LNCAP (cell line): ENCODE measurements around the gene DIO3.

Experiments
- TF ChIP-seq, protein P1 (sequence below): fragments of 450-650 bp; IDR thresholded peaks from 2 replicates; pipeline ENCODE4 v1.5.1; 2017; ENCODE audit warnings: mild to moderate bottlenecking

Gene DIO3

DNA sequence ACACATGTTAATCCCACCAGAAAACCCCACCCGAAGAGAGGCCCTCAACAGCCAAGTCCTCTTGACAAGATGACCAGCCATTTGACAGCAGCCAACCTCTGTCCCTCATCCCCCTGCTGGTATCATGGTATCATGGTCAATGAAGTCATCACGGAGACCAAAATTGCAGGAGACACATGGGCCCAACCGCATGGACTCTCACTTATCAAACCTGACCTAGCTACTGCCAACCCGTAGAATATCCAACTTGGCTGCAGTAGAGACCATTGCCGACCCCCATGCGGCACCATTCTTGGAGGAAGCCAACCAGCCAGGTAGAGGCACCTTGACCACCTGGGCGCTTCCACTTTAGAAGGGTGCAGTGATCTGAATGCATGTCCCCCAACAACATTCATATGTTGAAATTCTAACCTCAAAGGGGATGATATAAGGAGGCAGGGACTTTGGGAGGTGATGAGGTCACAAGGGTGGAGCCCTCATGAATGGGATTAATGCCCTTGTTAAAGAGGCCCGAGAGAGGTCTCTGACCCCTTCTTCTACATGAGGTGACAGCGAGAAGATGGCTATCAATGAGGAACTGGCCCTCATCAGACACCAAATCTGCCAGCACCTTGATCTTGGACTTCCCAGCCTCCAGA, 33.3 kb downstream of the DIO3 start:
- TF ChIP-seq, protein P1, sequence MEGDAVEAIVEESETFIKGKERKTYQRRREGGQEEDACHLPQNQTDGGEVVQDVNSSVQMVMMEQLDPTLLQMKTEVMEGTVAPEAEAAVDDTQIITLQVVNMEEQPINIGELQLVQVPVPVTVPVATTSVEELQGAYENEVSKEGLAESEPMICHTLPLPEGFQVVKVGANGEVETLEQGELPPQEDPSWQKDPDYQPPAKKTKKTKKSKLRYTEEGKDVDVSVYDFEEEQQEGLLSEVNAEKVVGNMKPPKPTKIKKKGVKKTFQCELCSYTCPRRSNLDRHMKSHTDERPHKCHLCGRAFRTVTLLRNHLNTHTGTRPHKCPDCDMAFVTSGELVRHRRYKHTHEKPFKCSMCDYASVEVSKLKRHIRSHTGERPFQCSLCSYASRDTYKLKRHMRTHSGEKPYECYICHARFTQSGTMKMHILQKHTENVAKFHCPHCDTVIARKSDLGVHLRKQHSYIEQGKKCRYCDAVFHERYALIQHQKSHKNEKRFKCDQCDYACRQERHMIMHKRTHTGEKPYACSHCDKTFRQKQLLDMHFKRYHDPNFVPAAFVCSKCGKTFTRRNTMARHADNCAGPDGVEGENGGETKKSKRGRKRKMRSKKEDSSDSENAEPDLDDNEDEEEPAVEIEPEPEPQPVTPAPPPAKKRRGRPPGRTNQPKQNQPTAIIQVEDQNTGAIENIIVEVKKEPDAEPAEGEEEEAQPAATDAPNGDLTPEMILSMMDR, result no peak

DNA sequence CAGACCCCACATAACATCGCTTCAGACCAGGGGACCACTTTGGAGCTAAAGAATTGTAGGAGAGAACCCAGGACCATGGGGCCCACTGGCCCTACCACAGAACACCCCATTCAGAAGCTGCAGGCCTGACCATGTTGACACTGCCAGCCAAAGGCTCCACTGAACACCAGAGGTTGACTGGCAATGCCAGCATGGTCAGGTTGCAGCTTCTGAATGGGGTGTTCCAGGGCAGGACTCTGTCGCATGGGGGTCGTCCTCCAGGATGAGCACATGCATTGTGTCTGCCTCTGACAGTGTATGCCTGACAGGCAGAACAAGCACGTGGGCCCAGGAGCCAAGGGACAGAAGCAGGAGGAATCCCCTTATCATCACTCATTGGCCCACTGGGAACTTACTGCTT, 34.1 kb downstream of the DIO3 start:
- TF ChIP-seq, protein P1, result no peak

DNA sequence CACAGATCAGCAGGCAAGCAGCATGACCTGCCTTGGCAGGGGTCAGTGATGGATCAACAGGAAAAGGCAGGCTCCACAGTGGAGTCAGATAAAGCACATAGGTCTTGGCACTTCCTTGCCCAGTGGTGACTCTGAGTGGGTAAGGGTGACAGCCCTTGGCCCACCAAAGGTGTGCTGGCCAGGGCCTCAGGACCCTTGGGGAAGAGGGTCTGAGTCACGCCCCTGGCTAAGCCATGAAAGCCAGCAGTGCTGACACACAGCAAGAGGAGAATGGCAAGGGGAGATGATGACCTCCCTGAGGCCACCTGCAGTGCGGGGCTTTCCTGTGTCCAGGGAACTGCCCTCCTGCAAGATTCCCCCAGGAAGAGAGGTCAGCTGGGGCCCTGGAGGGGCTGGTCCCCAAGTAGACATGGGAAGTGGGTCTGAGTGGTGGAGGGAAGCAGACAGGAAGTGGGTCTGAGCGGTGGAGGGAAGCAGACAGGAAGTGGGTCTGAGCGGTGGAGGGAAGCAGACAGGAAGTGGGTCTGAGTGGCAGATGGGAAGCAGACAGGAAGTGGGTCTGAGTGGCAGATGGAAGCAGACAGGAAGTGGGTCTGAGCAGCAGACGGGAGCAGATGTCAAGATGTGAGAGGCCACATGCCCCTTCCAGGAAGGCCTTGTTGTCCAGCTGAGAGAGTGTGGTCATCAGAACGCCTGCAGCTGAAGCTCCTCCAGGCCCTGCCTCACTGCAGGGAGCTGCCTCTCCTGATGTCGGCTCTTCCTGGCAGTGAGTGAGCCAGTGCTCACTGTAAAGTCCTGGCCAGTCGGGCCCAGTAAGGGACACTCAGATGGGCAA, 34.8 kb downstream of the DIO3 start:
- TF ChIP-seq, protein P1, result no peak

DNA sequence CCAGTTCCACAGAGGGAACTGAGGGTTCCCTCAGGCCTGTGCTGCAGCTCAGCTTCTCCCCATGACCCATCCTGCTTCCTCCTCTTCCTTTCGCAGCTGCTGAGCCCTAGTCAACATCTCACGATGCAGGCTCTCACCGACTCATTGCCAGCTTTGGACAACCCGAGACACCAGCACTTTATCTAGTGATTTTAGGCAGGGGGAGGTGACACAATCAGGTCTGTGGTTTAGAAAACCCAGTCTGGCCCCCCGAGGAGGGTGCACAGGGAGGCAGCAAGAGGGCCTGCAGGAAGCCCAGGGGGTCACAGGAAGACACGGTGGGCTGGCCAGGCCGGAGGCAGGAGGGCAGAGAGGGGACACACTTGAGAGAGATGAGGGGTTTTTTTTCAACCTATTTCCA, 35.4 kb downstream of the DIO3 start:
- TF ChIP-seq, protein P1, result no peak

DNA sequence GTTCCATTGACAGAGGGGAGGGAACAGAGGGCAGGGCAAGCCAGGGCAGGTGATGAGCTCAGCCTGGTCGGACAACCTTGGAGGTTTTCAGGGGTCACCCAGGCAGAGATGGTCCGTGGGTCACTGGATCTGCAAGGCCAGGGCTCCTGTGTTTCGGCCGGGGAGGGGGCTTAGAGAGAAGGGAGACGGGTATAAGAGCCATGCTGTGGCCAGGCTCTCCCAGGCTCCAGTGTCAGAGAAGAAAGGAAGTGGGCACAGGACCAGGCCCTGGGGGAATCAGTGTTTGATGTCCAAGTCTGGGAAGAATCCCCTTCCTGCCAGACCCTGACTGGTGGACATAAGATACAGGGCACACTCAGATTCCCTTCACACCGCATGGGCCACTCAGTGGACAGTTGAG, 36.9 kb downstream of the DIO3 start:
- TF ChIP-seq, protein P1, result no peak

DNA sequence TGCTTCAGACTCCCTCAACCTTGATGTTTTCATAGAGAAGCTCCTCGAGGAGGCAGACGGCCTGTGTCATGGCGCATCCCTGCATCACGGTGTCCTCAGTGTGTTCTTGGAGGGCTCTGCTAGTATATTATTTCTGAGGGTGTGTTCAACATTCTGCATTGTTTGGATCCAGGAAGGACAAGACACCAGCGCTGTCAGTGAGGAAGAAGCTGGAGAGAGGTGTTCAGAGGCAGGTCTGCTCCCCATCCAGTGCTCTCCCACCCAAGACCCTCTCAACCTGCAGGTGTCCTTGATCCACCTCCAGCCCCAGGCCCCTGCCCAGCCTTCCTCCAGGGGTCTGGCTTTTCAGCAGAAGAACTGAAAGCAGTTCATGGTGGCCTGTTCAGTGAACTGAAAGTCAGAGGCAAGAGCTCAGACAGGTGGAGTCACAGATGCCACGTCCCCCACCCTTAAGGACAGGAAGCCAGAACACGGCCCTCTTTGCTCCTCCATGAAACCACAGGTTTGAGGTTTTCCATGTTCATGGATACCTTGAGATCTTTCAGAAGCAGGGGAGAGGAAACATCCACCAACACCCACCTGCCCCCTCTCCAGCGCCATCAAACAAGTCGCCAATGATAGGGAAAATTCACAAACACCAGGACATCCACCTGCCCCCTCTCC, 37.4 kb downstream of the DIO3 start:
- TF ChIP-seq, protein P1, result no peak

DNA sequence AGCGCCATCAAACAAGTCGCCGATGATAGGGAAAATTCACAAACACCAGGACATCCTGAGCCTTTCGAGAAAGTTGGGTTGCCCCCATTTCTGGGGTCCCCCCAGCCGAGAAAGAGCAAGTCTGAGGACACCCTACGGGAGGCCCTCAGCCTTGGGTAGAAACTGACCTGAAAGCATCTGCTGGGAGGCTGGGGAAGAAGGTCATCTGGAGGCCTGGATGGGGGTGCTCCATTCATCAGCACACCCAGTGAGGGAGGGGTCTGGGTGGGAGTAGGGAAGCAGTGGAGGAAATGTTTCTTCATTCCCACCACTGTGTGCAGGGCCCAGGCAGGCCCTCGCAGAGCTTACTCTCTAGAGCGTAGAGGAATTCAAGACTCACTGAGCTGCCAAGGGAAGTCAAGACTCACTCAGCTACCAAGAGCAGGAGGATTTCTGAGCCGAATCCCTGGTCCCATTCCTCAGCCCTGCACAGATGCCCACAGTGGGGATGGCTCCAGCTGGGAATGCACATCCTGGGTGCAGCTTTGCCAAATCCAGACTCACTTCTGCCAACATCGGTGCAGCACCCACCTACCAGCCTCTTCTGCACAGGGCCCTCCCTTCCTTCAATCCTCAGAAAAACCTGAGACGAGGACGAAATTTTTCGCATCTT, 38.1 kb downstream of the DIO3 start:
- TF ChIP-seq, protein P1, result no peak
